Esophagus mucosa (tissue), 1 donor: ENCODE data around the gene ESRRA. TPM values are rescaled to one million over a fixed set of nuclear protein-coding genes. Genes with fewer than 3 reads are reported as not detected.

Source experiments
- total RNA-seq: library from RNA; stranded (reverse); gene quantifications from one replicate; pipeline ENCODE4 v1.2.4, GENCODE V29; 2023
- donor health status: DM: yes; HTN: yes; CAD: no.

ESRRA gene
- total RNA-seq, 1 donor from 2014 or later: 63.2 TPM

Other genes with a start within 250 kb of the ESRRA start
- 22.9 TPM for gene MACROD1, start 139.4 kb upstream of the ESRRA start, total RNA-seq
- gene STIP1, start 119.4 kb upstream of the ESRRA start, total RNA-seq: 74.2 TPM
- gene FERMT3, start 98.8 kb upstream of the ESRRA start, total RNA-seq: 2.4 TPM
- gene TRPT1, start 79.3 kb upstream of the ESRRA start, total RNA-seq: 25.1 TPM
- gene NUDT22, start 79.2 kb upstream of the ESRRA start, total RNA-seq: 59.9 TPM
- gene DNAJC4, start 75.0 kb upstream of the ESRRA start, total RNA-seq: 16.7 TPM
- gene VEGFB, start 70.9 kb upstream of the ESRRA start, total RNA-seq: 45.2 TPM
- 40.7 TPM for gene FKBP2, start 64.4 kb upstream of the ESRRA start, total RNA-seq
- 265 TPM for gene PPP1R14B, start 58.6 kb upstream of the ESRRA start, total RNA-seq
- 43.9 TPM for gene PLCB3, start 54.0 kb upstream of the ESRRA start, total RNA-seq
- gene BAD, start 20.9 kb upstream of the ESRRA start, total RNA-seq: 45.4 TPM
- 18.5 TPM for gene GPR137, start 19.7 kb upstream of the ESRRA start, total RNA-seq
- gene KCNK4, start 14.2 kb upstream of the ESRRA start, total RNA-seq: not detected
- gene CATSPERZ, start 5.2 kb upstream of the ESRRA start, total RNA-seq: 1.3 TPM
- 181 TPM for gene TRMT112, start 12.0 kb downstream of the ESRRA start, total RNA-seq
- gene PRDX5, start 12.6 kb downstream of the ESRRA start, total RNA-seq: 331 TPM
- 4.5 TPM for gene CCDC88B, start 34.7 kb downstream of the ESRRA start, total RNA-seq
- gene RPS6KA4, start 53.6 kb downstream of the ESRRA start, total RNA-seq: 36.2 TPM